ENCODE data around the gene PRSS27. TPM values are rescaled to one million over a fixed set of nuclear protein-coding genes. Genes with fewer than 3 reads are reported as not detected.

Gene PRSS27
- total RNA-seq, 1 donor from 2014 or later: 0.90 TPM

DNA sequence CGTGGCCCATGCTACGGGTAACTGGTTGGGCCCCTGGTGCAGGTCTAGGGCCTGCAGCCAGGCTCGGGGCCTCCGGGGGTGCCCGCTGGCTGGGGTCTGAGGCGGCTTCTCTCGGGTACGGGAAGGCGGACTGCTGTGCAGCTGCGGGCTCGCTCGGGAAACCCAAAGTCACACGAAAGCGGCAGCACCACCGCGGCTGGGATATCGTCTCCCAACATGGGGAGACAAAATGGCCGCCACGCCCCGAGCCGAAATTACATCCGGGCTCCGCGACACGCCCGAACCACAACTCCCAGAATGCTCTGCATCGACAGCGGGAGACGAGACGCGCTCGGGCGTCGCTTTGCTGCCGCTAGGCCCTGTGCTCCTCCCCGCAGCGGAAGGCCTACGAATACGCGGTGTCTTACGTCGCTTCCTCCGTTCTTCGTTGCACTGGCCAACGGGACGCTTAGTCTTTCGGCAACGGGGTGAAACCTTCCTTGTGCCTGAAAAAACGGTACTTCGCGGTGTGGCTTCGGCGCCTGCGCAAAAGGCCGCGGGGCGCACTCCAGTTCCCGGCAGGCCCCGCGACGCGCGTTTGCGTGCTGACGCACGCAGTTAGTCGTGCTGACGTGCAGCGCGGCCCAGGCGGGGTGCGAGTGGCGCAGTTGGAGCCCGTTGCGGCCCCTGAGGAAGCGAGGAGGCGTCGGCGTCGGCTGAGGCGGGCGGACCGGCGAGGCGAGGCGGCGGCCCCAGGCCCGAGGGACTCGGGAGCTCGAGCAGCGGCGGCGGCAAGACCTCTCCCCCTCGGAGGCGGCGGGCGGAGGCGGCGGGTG, 32.2 kb upstream of the PRSS27 start, which contains the start of gene SRRM2:
SRRM2 (plus strand) TSS at position 604 of the 815 bp plus-strand sequence. CDS start 3,727 bp downstream, outside the sequence.
- TF ChIP-seq, protein P1, sequence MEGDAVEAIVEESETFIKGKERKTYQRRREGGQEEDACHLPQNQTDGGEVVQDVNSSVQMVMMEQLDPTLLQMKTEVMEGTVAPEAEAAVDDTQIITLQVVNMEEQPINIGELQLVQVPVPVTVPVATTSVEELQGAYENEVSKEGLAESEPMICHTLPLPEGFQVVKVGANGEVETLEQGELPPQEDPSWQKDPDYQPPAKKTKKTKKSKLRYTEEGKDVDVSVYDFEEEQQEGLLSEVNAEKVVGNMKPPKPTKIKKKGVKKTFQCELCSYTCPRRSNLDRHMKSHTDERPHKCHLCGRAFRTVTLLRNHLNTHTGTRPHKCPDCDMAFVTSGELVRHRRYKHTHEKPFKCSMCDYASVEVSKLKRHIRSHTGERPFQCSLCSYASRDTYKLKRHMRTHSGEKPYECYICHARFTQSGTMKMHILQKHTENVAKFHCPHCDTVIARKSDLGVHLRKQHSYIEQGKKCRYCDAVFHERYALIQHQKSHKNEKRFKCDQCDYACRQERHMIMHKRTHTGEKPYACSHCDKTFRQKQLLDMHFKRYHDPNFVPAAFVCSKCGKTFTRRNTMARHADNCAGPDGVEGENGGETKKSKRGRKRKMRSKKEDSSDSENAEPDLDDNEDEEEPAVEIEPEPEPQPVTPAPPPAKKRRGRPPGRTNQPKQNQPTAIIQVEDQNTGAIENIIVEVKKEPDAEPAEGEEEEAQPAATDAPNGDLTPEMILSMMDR (IDR thresholded peaks at IDR 0.05; ENCODE audit: unreplicated experiment): no peak
- H3K36me3 Mint-ChIP-seq (ENCODE audit: low read depth, unreplicated experiment): peaks cover 28% of the 10 kb centered on the region

DNA sequence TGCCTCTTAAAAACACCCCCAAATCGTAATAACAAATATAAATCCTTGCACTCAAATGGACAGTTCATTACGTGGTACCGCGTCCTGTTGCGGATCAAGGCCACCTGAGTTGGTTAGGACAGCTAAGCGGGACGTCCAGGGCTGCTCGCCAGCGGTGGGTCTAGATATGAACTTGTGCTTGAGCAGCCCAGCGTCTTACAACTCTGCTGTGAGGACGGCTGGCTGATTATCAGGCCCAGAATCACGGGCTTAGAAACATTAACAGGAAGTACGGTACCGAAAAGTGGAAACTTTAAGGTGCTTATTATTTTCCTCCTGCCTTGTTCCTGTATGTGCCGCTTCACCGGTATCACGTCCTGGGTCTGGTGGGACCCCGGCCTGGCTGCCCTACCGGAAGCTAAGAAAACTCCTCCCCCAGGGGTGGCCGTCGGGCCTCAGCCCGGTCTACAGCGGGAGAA, 31.6 kb upstream of the PRSS27 start:
- H3K27ac Mint-ChIP-seq (ENCODE audit: unreplicated experiment): peak overlapping the region; percentile 99
- H3K27me3 Mint-ChIP-seq (ENCODE audit: unreplicated experiment): peaks cover 22% of the 10 kb centered on the region
- H3K4me1 Mint-ChIP-seq (ENCODE audit: unreplicated experiment): peaks cover 44% of the 10 kb centered on the region
- DNase-seq (ENCODE audit: low spot score): peak; percentile 77
- peak overlapping the region; percentile 87 for H3K4me3 Mint-ChIP-seq (ENCODE audit: unreplicated experiment)
- H3K36me3 Mint-ChIP-seq (ENCODE audit: low read depth, unreplicated experiment): peaks cover 22% of the 10 kb centered on the region
- H3K9me3 Mint-ChIP-seq (ENCODE audit: unreplicated experiment): no peaks in the 10 kb centered on the region
- TF ChIP-seq, protein P1 (IDR thresholded peaks at IDR 0.05; ENCODE audit: unreplicated experiment): no peak

More for the DNA sequence above, 32.2 kb upstream of the PRSS27 start, which contains the start of gene SRRM2:
- peak; percentile 92 for DNase-seq (ENCODE audit: low spot score)
- no peaks in the 10 kb centered on the region for H3K9me3 Mint-ChIP-seq (ENCODE audit: unreplicated experiment)
- H3K27ac Mint-ChIP-seq (ENCODE audit: unreplicated experiment): peak within 1 kb of the TSS; percentile 99
- H3K4me3 Mint-ChIP-seq (ENCODE audit: unreplicated experiment): peak within 1 kb of the TSS; percentile 94
- peaks cover 49% of the 10 kb centered on the region for H3K4me1 Mint-ChIP-seq (ENCODE audit: unreplicated experiment)
- H3K27me3 Mint-ChIP-seq (ENCODE audit: unreplicated experiment): peaks cover 24% of the 10 kb centered on the region

DNA sequence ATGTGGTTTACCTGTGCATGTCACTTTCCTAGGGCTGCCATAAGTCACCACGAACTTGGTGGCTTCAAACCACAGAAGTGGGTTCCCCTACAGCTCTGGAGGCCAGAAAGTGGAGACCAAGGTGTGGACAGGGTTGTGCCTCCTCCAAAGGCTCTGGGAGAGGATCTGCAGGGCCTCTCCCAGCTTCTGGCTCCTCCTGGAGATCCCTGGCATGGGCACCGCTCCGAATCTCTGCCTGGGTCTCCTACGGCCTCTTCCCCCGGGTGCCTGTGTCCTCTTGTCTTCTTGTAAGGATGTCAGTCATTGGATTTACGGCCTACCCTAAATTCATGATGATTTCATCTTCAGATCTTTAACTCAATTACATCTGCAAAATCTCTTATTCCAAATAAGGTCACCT, 29.9 kb upstream of the PRSS27 start:
- Mint-ChIP-seq H3K4me1 (ENCODE audit: unreplicated experiment) (peaks cover 29% of the 10 kb centered on the region), H3K27me3 (ENCODE audit: unreplicated experiment) (peaks cover 18% of the 10 kb centered on the region), H3K4me3 (ENCODE audit: unreplicated experiment) (no peak overlapping the region), H3K9me3 (ENCODE audit: unreplicated experiment) (no peaks in the 10 kb centered on the region), H3K27ac (ENCODE audit: unreplicated experiment) (peak overlapping the region; percentile 75), H3K36me3 (ENCODE audit: low read depth, unreplicated experiment) (peaks cover 14% of the 10 kb centered on the region)
- no peak for DNase-seq (ENCODE audit: low spot score)
- TF ChIP-seq, protein P1 (IDR thresholded peaks at IDR 0.05; ENCODE audit: unreplicated experiment): no peak

DNA sequence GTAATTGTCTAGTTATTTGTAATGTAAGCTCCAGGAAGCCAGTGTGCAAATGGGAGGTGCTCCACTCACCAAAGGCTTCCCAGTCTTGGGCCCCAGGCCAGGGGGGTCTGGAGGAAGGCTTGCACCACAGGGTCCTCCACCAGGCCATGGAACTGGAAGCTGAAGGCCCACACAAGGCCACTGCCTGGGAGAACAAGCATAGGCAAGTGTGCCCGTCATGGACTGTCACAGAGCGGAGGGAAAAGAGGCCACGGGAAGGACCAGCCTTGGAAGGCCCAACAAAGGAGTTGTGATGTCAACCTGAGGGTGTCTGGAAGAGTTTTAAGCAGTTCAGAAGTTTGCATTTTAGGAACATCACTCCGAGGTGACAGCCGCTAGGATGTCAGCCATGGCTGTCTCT, 29.5 kb upstream of the PRSS27 start:
- H3K36me3 Mint-ChIP-seq (ENCODE audit: low read depth, unreplicated experiment): peaks cover 14% of the 10 kb centered on the region
- H3K4me3 Mint-ChIP-seq (ENCODE audit: unreplicated experiment): no peak overlapping the region
- peaks cover 24% of the 10 kb centered on the region for H3K4me1 Mint-ChIP-seq (ENCODE audit: unreplicated experiment)
- peaks cover 17% of the 10 kb centered on the region for H3K27me3 Mint-ChIP-seq (ENCODE audit: unreplicated experiment)
- no peak for DNase-seq (ENCODE audit: low spot score)
- H3K9me3 Mint-ChIP-seq (ENCODE audit: unreplicated experiment): no peaks in the 10 kb centered on the region
- TF ChIP-seq, protein P1 (IDR thresholded peaks at IDR 0.05; ENCODE audit: unreplicated experiment): no peak
- H3K27ac Mint-ChIP-seq (ENCODE audit: unreplicated experiment): no peak overlapping the region

Measured in endothelial cell (in vitro differentiated cells).